NCI-H2196 treated with DMSO at 0.1 percent for 48 hours (cell line): Measurements from ENCODE around the gene ATXN1.
"Not testable (repeated sequence)": the region's sequence is repeated elsewhere in the genome, so short reads cannot be mapped to it uniquely, and the experiment has no call there.

Experiments used
- DNase-seq: peaks from one replicate; lab custom pipeline; 2025; ENCODE audit not compliant: unreplicated experiment; lab: John Stamatoyannopoulos, UW

The ATXN1 gene

GRCh38 chr6:16431106-16431505 lies 330.2 kb downstream of the ATXN1 start:
- no peak for DNase-seq

- no peak for DNase-seq
These were observed 330.7 kb downstream of the ATXN1 start for GRCh38 chr6:16430391-16431089.

DNA sequence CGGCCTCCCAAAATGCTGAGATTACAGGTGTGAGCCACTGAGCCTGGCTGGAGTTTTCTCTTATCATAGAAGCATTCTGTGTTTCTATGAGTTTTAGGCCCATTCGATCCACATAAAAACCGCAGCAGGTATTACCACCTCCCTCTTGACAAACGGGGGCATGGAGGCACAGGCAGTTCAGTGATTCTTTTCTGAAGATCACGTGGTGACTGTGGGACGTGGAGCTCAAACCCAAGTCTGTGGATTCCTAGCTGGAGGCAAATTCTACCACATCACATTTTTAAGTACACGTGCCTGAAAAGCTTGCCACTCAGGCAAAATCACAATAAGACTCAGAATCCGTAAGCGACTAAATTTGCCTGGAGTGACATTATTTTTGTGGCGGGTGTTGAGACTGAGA lies 331.6 kb downstream of the ATXN1 start:
- no peak for DNase-seq

DNA sequence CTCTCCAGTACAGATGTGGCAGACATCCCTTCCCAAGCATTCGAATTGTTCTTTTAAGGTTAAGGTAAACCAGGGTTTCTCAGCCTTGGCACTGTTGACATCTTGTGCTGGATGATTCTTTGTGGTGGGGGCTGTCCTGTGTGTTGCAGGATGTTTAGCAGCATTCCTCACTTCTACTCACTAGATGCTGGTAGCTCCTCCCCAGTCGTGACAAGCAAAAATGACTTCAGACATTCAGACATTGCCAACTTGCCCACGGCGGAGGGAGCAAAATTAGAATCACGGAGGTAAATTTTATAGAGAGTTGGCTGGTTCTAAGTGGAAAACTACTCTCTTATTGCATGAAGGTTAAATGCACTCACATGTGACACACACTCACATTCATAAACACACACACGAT lies 334.1 kb downstream of the ATXN1 start:
- no peak for DNase-seq

DNA sequence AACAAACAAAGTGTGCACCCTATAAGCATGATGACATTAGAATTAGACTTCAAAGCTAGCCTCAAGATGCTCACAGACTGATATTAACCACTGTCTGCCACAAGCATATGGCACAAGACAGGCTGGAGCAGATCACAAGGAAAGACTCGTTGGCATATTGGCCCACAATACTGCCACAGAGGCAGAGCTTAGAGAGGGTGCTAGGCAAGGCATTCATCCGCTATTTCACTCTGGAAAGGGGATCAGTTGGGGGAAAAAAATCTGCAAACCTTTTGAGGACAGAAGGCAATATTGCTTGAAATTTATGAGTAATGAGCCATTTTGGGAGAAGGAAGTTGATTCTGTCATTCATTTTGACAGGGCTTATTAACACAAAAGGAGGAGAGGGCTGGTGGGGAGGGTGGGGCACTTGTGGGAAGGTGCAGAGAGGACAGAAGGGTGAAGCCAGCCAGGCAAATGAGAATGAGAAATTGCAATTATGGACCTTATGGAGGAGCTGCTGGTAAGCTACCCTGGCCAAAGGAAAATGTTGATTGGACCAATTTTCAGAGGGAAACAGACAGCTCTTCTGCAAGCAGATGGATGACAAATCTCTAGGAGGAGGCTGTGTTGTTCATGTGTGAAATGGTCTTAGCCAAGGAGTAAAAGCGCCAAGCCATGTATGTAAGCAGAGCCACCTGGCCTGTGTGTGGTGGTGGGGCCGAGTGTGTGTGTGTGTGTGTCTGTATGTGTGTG lies 335.2 kb downstream of the ATXN1 start:
- DNase-seq: no peak

- no peak for DNase-seq
These were observed 339.7 kb downstream of the ATXN1 start for GRCh38 chr6:16421462-16421960.

DNA sequence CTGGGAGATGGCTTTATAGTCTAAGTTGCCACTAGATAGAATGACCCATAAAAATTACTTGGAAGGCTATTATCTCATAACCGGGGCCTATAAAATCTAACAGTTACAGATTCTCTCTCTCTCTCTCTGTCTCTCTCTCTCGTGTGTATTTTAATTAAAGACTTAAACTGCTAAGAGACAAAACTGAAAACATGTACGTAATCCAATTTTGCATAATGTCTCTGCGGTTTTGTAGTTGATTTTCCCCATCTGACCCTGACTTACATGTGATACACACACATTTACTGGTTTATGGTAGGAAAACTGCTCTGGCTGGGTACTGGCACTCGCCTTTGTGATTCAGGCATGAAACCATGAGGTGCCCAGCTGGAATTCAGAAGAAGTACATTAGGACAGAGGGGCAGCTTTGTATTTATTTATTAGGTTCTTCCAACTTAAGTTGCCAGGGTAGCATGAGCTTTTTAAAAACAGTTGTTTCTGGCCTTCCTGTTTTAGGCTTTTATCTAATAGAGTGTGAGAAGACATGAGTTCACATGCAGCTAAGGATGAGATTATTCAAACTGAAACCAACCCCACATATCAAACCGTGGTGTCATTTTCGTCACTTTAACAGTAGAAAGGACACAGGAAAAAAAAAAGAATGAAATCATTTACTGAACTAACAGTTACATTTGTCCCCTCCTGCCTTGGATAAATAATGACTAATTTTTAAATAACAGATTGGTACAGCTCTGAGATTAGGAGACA lies 340.4 kb downstream of the ATXN1 start:
- DNase-seq: no peak

GRCh38 chr6:16420337-16420714 lies 340.9 kb downstream of the ATXN1 start:
- DNase-seq: no peak

- DNase-seq: no peak
These were observed 341.5 kb downstream of the ATXN1 start for GRCh38 chr6:16419636-16420336.

- no peak for DNase-seq
These were observed 343.1 kb downstream of the ATXN1 start for GRCh38 chr6:16418151-16418550.

- no peak for DNase-seq
These were observed 345.6 kb downstream of the ATXN1 start for GRCh38 chr6:16415677-16416076.

- no peak for DNase-seq
These were observed 347.1 kb downstream of the ATXN1 start for GRCh38 chr6:16414205-16414604.

GRCh38 chr6:16413399-16413798 lies 347.9 kb downstream of the ATXN1 start:
- DNase-seq: no peak

GRCh38 chr6:16412982-16413381 lies 348.3 kb downstream of the ATXN1 start:
- DNase-seq: no peak

GRCh38 chr6:16412171-16412570 lies 349.1 kb downstream of the ATXN1 start:
- no peak for DNase-seq

DNA sequence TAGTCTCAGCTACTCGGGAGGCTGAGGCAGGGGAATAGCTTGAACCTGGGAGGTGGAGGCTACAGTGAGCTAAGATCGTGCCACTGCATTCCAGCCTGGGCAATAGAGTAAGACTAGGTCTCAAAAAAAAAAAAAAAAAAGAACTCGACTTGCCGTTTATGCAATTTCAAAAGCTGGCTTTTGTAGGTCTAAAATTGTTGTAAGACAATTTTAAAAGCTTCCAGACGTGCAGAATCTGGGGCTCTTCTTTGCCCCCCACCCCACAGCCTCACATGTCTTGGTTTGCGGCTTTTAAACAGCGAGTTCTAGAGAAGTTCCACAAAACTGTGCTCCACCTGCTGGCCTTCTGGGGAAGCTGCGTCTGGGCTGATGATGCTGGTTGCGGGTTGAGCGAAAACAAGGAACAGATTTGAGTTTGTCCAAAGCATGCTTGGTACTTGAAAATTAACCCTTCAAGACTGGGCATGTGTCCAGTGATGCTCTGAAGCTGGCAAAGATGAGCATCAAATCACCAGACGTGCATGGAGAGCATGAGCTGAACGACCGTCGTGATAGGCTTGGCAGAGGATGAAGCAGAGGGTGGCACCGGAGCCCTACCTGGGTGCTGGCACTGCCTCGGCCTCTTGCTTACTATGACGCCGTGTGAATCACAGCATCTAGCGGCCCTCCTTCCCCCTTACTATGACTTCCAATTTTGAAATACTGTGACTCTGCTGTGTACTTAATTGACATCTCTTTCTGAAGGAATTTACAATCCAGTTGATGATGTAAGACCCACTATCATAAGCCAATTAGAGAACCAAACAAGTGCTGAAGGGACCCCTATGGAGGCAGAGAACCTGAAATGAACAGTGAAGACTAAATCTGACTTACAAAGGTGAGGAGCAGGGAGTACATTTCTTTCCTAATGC lies 351.5 kb downstream of the ATXN1 start:
- DNase-seq: no peak

- no peak for DNase-seq
These were observed 352.5 kb downstream of the ATXN1 start for GRCh38 chr6:16408766-16409165.

DNA sequence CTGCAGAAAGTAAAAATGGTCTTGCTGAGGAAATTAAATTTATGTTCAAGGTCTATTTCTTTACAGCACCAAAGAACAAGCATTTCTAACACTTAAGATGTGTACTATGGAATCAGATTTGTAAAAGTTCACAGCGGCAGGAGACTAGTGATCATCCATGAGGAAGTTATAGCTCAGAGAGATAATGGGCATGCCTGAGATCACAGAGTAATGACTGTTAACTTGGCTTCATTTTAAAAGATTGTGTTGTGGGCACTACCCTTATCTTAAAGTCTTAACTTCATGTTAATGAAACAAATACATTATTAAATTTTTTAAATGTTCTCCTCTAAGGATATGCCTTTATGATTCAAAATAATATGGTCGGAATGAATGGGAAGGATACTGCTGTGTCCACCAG lies 354.3 kb downstream of the ATXN1 start:
- DNase-seq: no peak

DNA sequence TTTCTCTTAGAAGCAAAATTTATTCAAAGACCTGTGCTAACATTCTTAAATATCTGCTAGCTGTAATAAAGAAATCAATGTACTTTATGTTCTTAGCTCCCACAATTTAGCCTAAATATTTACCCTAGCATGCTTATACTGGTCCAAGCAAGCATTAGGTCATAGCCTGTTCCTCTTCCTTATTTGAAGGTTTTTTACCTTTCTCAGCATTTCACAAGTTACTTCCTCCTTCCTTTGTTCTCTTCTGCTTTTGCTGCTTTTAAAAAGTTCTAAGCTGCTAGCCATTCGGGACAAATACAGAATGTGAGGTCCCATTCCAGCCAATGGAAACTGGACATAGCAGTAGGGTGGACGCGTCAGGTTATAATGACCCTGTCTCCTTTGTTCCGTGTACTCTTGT lies 354.7 kb downstream of the ATXN1 start:
- not testable (repeated sequence) for DNase-seq

DNA sequence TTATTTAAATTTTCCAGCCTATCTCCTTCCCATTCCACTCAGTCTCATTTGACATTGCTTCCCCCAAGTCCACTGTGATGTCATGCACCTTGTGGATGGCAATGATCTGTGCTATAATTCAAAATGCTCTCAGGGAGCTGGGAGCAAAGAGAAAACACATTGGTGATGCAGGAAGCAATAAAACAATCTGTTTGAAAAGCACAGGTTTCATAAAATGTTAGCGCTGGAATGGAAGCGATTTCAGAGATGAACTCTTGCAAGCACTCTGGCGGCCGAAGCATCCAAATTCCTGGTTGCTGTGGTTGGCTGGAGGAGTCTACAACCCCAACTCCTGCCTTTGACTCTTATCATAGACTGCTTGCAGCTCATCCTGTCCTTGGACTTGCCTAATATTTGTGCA lies 355.9 kb downstream of the ATXN1 start:
- DNase-seq: no peak
